Neural progenitor cell (in vitro differentiated cells): Measurements from ENCODE around the gene FERMT3. TPM values are rescaled to one million over a fixed set of nuclear protein-coding genes. Genes with fewer than 3 reads are reported as not detected.

Experiments used
- DNase-seq: peaks from one replicate; pipeline ENCODE4 v3.0.0-alpha.2; 2016; ENCODE audit warnings: low spot score
- H2AFZ ChIP-seq: fragments of 200-600 bp; sonication (generic); replicated peaks from 2 replicates; pipeline ENCODE4 v1.6.1; 2016; ENCODE audit warnings: antibody characterized with exemption
- H3F3A ChIP-seq: fragments of 200-600 bp; sonication (generic); 2 replicates; pipeline ENCODE4 v1.6.1; 2016; ENCODE audit warnings: antibody characterized with exemption, low read depth
- H3K27ac ChIP-seq: fragments of 200-600 bp; sonication (generic); 2 replicates; pipeline ENCODE4 v1.5.1; 2016; ENCODE audit warnings: mild to moderate bottlenecking
- H3K27me3 ChIP-seq: fragments of 200-600 bp; sonication (generic); 2 replicates; pipeline ENCODE4 v1.6.1; 2016; ENCODE audit warnings: mild to moderate bottlenecking, moderate library complexity
- H3K36me3 ChIP-seq: fragments of 200-600 bp; sonication (generic); 2 replicates; pipeline ENCODE4 v1.5.1; 2016
- H3K4me1 ChIP-seq: fragments of 200-600 bp; sonication (generic); 2 replicates; pipeline ENCODE4 v1.6.1; 2016; ENCODE audit warnings: mixed run types
- H3K4me2 ChIP-seq: fragments of 200-600 bp; sonication (generic); 2 replicates; pipeline ENCODE4 v1.6.1; 2016
- H3K4me3 ChIP-seq: fragments of 200-600 bp; sonication (generic); 2 replicates; pipeline ENCODE4 v1.5.1; 2016
- H3K79me2 ChIP-seq: fragments of 200-600 bp; sonication (generic); 2 replicates; pipeline ENCODE4 v1.6.1; 2016; ENCODE audit warnings: low read depth
- H3K9ac ChIP-seq: fragments of 200-600 bp; sonication (generic); 2 replicates; pipeline ENCODE4 v1.6.1; 2016
- H3K9me3 ChIP-seq: fragments of 200-600 bp; sonication (generic); 2 replicates; pipeline ENCODE4 v1.5.1; 2016; ENCODE audit warnings: low read depth
- H4K20me1 ChIP-seq: fragments of 200-600 bp; sonication (generic); 2 replicates; pipeline ENCODE4 v1.6.1; 2016; ENCODE audit warnings: low read depth
- H3K27ac Mint-ChIP-seq: 3 replicates; pipeline ENCODE4 v1.8.0; 2021; ENCODE audit warnings: mixed read lengths
- H3K27me3 Mint-ChIP-seq: 2 replicates; pipeline ENCODE4 v1.8.0; 2022; ENCODE audit warnings: low read depth, mild to moderate bottlenecking, inconsistent platforms, moderate library complexity, mixed read lengths; ENCODE audit not compliant: insufficient read depth
- H3K36me3 Mint-ChIP-seq: 3 replicates; pipeline ENCODE4 v1.8.0; 2021; ENCODE audit warnings: mixed read lengths
- H3K4me1 Mint-ChIP-seq: 3 replicates; pipeline ENCODE4 v1.8.0; 2021; ENCODE audit warnings: mixed read lengths
- H3K4me3 Mint-ChIP-seq: 3 replicates; pipeline ENCODE4 v1.8.0; 2021; ENCODE audit warnings: mild to moderate bottlenecking, moderate library complexity, mixed read lengths
- H3K9me3 Mint-ChIP-seq: 3 replicates; pipeline ENCODE4 v1.8.0; 2020; ENCODE audit warnings: mixed read lengths
- CTCF ChIP-seq: fragments of 200-600 bp; sonication (generic); IDR thresholded peaks from 2 replicates; pipeline ENCODE4 v1.5.1; 2017; ENCODE audit warnings: antibody characterized with exemption, mild to moderate bottlenecking
- EZH2 ChIP-seq: fragments of 200-600 bp; sonication (generic); IDR thresholded peaks from 2 replicates; pipeline ENCODE4 v1.6.1; 2017; ENCODE audit warnings: antibody characterized with exemption, mild to moderate bottlenecking, moderate library complexity
- EZH2phosphoT487 ChIP-seq: fragments of 200-600 bp; sonication (generic); IDR thresholded peaks from 2 replicates; pipeline ENCODE4 v1.6.1; 2017; ENCODE audit warnings: antibody characterized with exemption
- total RNA-seq: library from RNA; depleted of rRNA; stranded (reverse); fragments of >200 nt; gene quantifications from 2 replicates; pipeline ENCODE4 v1.2.3, GENCODE V29; 2015; ENCODE audit warnings: low replicate concordance

FERMT3 gene
- total RNA-seq, 1 donor from 2014 or later, result not detected

- H3K27ac Mint-ChIP-seq, result no peak within 1 kb of the TSS
- H3K4me2 ChIP-seq, result peak within 1 kb of the TSS; percentile 99
- no peaks in the 10 kb centered on the region for H3K9me3 Mint-ChIP-seq
- peaks cover 13% of the 10 kb centered on the region for H3K27me3 ChIP-seq
- H3K9ac ChIP-seq, result no peak within 1 kb of the TSS
- no peaks in the 10 kb centered on the region for H4K20me1 ChIP-seq
- no peak within 1 kb of the TSS for H3K27ac ChIP-seq
- peaks cover 13% of the 10 kb centered on the region for H3K4me1 ChIP-seq
- H2AFZ ChIP-seq, result peak within 1 kb of the TSS; percentile 40
- TF ChIP-seq CTCF (no peak), EZH2 (no peak), EZH2phosphoT487 (no peak)
- no peaks in the 10 kb centered on the region for H3K36me3 ChIP-seq
- no peaks in the 10 kb centered on the region for H3K79me2 ChIP-seq
- peaks cover 19% of the 10 kb centered on the region for H3K4me1 Mint-ChIP-seq
- H3K36me3 Mint-ChIP-seq, result no peaks in the 10 kb centered on the region
- H3F3A ChIP-seq, result peaks cover 15% of the 10 kb centered on the region
- DNase-seq, result peak; percentile 80
- peaks cover 10% of the 10 kb centered on the region for H3K27me3 Mint-ChIP-seq
- H3K4me3 Mint-ChIP-seq, result peak within 1 kb of the TSS; percentile 88
- H3K9me3 ChIP-seq, result no peaks in the 10 kb centered on the region
- peak within 1 kb of the TSS; percentile 60 for H3K4me3 ChIP-seq
Measured at GRCh38 chr11:64165842-64166635, 40.5 kb upstream of the FERMT3 start, which contains the start of gene MACROD1. TSS of gene MACROD1 (minus strand) at chr11:64166113. CDS start at chr11:64165994, 119 bp downstream.

- Histone ChIP-seq H3K9me3 (no peaks in the 10 kb centered on the region), H3K9ac (no peak overlapping the region), H2AFZ (no peak overlapping the region), H3K4me2 (no peak overlapping the region), H3K27ac (no peak overlapping the region), H3K79me2 (no peaks in the 10 kb centered on the region), H3F3A (peaks cover 4% of the 10 kb centered on the region), H3K36me3 (no peaks in the 10 kb centered on the region), H4K20me1 (no peaks in the 10 kb centered on the region), H3K4me3 (no peak overlapping the region), H3K4me1 (peaks cover 3% of the 10 kb centered on the region), H3K27me3 (peaks cover 10% of the 10 kb centered on the region)
- H3K9me3 Mint-ChIP-seq, result peaks cover 9% of the 10 kb centered on the region
- peaks cover 3% of the 10 kb centered on the region for H3K27me3 Mint-ChIP-seq
- peaks cover 10% of the 10 kb centered on the region for H3K4me1 Mint-ChIP-seq
- no peak overlapping the region for H3K4me3 Mint-ChIP-seq
- DNase-seq, result no peak
- TF ChIP-seq CTCF (no peak), EZH2phosphoT487 (no peak), EZH2 (no peak)
- peaks cover 7% of the 10 kb centered on the region for H3K36me3 Mint-ChIP-seq
- no peak overlapping the region for H3K27ac Mint-ChIP-seq
Measured at GRCh38 chr11:64170419-64170818, 36.1 kb upstream of the FERMT3 start.

- Mint-ChIP-seq H3K9me3 (peaks cover 9% of the 10 kb centered on the region), H3K27ac (peak overlapping the region; percentile 20), H3K4me1 (peaks cover 9% of the 10 kb centered on the region), H3K4me3 (peak overlapping the region; percentile 49), H3K27me3 (peaks cover 4% of the 10 kb centered on the region), H3K36me3 (peaks cover 9% of the 10 kb centered on the region)
- Histone ChIP-seq H3K27ac (no peak overlapping the region), H3K4me2 (no peak overlapping the region), H3K27me3 (no peaks in the 10 kb centered on the region), H2AFZ (no peak overlapping the region), H3K4me1 (no peaks in the 10 kb centered on the region), H3K4me3 (no peak overlapping the region), H3K79me2 (no peaks in the 10 kb centered on the region), H3K9ac (no peak overlapping the region), H3K9me3 (no peaks in the 10 kb centered on the region), H3K36me3 (no peaks in the 10 kb centered on the region), H4K20me1 (no peaks in the 10 kb centered on the region), H3F3A (no peaks in the 10 kb centered on the region)
- TF ChIP-seq CTCF, result no peak
- TF ChIP-seq EZH2, result no peak
- no peak for TF ChIP-seq EZH2phosphoT487
- DNase-seq, result no peak
Measured at GRCh38 chr11:64173616-64174355, 32.7 kb upstream of the FERMT3 start.
